GM19372 (cell line): ENCODE results near the gene RRAS2.

ENCODE experiments used
- ATAC-seq: cut with Tn5 transposase; IDR thresholded peaks from one replicate; pipeline ENCODE4 v1.9.1; 2021; ENCODE audit warnings: mild to moderate bottlenecking, low read depth, moderate library complexity; ENCODE audit not compliant: unreplicated experiment

RRAS2 gene

DNA sequence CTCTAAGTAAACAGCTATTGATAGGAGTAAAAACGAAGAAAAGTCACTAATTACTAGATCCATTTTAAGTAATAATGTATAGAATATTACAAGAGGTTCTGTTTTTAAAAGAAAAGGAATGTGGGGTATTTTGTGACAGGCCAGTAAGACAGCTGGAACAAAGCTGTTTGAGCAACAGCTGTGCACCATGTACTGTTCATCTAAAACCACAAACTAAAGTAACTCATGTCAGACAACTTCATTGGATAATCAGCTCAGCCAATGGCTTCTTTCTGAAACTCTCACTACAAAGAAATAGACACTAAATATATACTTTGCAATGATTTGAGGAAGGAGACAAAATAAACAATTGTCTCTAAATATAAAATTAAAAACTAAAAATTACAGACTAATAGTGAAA, 16.1 kb downstream of the RRAS2 start:
- peak; percentile 57 for ATAC-seq

DNA sequence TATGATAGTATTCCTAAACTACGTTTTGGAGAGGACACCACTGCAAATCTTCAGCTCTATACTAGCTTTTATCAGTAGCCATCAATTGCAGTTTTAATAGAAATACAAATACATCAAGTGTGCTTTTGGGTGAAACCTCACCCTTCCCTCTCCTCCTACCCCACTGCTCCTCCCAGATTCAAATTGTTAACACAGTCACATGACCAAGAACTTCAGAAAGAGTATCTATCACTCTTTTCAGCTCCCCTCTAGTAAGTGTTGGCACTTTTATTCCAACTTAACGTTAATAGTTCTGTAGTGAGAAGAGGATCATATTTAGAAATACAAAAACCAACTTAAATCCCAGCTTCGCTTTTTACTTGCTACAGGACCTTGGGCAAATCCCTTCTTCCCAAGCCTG, 17.0 kb downstream of the RRAS2 start:
- ATAC-seq, result no peak

DNA sequence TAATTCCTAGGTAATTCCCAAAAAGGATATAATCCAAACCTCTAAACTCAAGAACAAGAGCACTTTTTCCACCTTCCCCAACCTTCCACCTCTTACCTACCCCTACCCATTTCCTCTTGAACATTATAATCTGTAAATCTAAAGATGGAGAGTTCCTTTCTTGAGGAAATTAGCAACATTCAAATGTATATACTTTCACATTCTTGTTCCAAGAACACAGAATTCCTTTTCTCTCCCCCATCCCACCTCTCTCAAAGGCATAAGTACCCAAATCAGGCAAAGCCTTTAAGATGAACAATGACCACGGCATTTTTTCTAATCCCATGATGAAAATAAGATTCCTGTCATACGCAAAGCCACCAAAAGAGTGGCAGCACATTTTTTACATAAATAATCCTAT, 18.3 kb downstream of the RRAS2 start:
- ATAC-seq, result no peak

DNA sequence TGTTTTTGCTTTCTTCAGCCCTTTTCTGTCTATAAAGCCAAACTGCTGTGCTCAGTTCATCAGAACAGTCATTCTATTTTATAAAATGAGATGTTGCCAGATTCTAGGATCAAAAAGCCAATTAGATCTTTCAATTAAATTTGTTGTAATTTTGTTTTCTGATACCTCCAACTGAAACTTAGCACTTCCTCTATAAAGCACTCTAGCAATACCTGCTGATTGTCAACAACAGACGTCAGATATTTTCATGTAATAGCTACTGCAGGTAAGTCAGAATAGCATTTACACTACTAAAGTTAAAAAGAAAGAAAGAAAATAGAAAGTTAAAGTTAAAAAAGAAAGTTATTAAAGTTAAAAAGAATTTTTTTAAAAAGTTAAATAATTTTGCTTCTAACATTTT, 19.6 kb downstream of the RRAS2 start:
- ATAC-seq, result no peak

DNA sequence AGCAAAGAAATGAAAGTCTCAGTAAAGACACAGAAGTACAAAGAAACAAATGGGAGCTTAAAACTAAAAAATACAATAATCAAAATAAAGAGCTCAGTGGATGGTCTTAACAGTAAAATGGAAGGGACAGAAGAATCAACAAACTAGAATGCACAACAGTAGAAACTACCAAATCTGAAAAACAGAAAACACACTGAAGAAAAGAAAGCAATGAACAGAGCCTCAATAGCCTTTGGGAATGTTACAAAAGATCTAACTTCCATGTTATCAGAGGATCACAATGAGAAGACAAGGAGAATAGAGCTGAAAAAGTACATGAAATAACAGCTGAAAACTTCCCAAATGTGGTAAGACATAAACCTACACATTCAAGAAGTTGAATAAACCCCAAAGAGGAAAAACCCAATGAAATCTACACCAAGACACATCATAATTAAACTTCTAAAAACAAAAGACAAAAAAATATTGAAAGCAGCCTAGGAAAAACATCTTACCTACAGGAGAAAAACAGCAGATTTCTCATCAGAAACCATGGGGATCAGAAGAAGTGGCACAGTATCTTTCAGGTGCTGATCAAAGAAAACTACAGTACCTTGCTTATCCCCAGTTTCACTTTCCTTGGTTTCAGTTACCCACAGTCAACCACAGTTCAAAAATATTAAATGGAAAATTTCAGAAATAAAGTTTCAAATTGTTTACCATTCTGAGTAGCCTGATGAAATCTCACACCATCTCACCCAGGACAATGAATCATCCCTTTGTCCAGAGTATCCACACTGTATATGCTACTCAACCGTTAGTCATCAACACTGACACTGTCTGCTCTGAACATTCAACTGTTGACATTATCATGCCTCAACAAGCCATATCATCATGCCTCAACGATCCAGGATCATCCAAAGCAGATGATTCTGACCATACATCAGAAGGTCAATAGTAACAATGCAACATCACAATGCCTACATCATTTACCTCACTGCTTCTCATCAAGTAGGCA, 22.2 kb downstream of the RRAS2 start:
- no peak for ATAC-seq

DNA sequence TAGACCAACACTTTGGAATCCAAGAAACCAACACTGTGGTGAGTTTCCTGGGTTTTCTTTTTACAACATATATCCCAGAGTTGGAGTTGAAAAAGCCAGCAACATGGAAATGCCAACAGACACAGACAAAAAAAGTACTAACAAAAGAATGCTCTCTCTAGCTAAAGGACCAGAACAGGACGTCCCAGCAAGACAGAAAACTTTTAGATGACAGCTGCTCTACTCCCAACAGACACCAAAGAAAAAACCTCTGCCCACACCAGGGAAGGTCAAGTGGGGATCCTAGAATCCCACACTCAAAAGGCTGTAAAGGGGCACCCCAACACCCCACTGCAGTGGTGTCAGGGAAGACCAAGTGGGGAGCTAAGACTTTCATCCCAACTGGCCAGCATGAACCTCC, 23.3 kb downstream of the RRAS2 start:
- no peak for ATAC-seq

DNA sequence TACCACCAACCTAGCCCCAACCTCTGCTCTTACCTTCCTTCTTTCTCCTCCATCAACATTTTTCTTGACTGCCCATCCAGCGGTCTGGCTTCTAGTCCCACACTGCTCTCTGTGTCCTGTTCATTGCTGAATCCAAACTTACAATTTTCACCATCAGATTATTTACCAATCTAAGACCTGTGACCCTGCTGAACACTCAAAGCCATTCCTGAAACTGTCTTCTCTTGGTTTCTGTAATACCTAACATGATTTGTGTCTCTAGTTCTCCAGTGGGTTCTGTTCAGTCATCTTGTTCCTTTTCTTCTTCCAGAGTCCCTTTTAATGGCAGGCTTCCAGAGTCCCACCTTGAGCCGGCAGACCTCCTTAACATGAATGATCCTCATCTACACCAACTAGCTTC, 24.1 kb downstream of the RRAS2 start:
- no peak for ATAC-seq

DNA sequence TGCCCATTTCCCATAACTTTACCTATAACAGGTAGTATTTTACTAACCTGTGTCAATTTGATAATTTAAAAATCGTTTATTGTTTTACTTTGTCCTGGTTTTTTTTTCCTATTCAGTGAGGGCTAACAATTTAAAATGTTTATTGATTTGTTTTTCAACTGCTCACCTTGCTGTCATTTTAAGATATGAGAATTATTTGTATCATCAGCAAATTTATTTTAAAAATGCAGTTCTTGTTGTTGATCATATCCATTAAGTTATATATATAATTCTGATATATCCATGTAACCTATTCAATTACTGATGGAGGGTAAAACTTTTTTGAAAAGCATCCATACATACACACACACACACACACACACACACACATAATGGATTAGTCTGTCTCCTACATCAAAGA, 24.8 kb downstream of the RRAS2 start:
- ATAC-seq, result no peak

DNA sequence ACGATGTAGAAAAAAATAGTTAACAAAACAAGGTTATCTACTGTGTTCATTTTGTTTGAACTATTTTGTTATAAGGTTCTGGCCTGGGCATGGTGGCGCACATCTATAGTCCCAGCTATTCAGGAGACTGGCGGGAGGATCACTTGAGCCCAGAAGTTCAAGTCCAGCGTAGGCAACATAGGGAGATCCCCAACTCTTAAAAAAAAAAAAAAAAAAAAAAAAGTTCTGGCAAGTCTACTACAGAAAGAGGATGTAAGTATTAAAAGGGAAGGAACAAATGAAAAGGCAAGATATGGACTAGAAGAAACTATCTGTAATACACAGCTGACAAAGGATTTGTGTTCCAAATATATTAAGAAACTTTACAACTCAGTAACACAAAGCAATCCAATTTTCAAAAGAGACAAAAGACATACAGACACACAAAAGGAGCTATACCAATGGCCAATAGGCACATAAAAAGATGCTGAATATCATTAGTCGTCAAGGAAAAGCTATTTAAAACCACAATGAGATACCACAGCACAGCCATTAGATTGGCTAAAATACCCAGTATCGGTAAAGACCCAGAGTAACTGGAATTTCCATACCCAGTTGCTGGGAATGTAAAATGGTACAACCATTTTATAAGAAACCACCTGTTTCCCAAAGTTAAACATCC, 27.4 kb downstream of the RRAS2 start:
- ATAC-seq, result peak; percentile 44

DNA sequence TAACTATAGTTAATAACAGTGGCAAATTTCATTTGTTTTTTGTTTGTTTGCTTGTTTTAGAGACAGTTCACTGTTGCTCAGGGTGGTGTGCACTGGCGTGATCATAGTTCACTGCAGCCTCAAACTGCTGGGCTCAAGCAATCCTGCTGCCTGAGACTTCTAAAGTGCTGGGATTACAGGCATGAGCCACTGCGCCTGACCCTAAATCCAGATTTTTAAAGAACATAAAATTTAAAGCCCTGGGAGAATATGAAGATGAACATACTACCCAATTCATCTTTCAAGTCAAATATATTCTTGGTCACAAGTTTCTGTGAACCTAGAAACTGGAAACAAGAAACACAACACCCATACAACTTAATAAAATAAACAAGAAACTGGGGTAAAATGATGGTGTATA, 28.1 kb downstream of the RRAS2 start:
- ATAC-seq, result no peak

DNA sequence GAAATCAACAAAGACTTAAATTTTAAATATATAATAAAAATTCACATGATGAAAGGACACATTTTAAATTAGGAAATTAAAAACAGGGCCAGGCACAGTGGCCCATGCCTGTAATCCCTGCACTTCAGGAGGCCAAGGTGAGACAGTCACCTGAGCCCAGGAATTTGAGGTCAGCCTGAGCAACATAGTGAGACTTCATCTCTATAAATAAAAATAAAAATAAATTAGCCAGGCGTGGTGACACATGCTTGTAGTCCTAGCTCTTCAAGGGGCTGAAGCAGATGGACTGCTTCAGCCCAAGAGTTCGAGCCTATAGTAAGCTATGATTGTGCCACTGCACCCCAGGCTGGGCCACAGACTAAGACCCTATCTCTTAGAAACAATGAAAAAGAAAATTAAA, 29.3 kb downstream of the RRAS2 start:
- ATAC-seq, result no peak

DNA sequence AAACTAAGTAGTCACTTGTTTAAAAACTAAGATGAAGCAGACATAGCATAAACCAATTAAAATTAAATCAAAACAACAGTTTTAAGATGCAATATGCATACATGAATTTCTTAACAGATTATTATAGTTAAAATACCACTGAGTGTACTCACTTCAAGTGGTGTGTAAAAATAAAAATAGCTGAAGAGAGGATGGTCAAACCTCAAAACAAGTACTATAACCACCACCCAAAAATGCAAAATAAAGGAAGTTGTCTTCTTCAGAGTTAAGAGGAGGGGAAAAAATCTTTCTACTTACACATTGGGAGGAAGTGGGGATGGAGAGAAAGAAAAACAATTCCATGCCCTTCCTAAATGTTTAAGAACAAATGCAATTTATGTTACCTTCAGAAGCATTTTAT, 31.9 kb downstream of the RRAS2 start:
- no peak for ATAC-seq

DNA sequence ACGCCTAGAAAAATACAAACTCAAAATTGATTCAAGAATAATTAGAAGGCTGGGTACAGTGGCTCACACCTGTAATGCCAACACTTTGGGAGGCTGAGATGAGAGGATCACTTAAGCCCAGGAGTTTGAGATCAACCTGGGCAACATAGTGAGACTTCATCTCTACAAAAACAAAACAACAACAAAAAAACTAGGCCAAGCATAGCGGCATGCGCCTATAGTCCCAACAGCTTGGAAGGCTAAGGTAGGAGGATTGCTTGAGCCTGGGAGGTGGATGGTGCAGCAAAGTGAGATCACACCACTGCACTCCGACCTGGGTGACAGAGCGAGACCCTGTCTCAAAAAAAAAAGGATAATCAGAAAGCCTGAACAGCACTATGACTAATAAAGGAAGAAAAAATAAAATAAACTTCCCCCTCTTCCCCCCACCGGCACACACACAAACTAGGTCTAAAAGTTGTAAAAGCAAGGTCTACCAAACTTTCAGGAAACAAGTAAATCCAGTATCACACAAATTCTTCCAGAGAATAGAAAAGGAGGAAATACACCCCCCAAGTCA, 35.8 kb downstream of the RRAS2 start:
- no peak for ATAC-seq

DNA sequence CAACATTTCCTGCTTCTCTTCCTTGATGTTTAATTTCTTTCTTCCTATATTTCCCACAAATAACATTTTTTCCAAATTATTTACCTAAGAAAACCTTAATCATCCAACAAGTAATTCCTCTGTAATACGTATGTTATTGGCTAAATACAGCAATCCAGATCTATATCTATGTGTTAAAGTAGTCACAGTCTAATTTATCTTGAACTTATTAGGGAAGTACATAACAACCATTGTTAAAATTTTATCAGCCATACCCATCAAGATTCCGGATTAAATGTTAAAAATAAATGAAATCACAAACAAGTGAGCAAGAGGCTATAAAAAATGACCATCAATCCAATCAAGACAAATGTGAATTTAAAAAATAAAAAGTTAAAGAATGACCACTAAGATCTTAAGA, 36.5 kb downstream of the RRAS2 start:
- no peak for ATAC-seq

DNA sequence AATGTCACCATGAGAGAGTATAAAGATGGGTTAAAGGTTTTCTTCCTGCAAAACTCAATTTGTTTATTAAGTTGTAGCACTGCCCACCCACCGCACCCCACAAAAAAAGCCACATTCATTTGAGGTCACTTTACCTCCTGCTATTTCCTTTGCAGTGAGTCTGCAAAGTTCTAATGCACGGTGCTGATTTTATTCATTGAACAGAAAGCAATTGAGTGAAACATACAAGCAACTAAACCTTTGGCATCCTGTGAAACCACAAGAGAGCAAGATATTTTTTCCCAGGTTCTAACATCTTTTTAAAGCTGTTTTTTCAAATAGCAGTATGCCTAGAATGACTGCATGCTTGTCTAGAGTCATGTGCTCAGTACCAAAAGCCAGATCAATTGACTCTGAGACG, 39.0 kb downstream of the RRAS2 start:
- no peak for ATAC-seq

DNA sequence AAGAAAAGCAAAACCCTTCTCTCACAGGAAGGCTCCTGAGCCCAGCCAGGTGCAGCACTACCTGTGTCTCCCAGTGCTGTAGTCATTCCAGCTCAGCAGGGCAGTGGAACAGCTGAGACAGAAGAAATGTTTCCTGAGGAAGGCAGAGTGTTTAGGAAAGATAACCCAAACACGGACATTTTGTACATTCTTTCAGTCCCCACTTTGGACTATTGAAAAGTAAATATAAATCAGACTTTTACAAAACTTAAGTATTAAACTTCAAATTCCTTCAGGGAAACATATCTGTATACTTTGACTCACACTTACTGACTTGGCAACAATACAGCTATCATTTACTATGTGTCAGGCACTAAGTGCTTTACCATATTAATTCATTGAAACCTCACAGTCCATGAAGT, 40.4 kb downstream of the RRAS2 start:
- ATAC-seq, result no peak

DNA sequence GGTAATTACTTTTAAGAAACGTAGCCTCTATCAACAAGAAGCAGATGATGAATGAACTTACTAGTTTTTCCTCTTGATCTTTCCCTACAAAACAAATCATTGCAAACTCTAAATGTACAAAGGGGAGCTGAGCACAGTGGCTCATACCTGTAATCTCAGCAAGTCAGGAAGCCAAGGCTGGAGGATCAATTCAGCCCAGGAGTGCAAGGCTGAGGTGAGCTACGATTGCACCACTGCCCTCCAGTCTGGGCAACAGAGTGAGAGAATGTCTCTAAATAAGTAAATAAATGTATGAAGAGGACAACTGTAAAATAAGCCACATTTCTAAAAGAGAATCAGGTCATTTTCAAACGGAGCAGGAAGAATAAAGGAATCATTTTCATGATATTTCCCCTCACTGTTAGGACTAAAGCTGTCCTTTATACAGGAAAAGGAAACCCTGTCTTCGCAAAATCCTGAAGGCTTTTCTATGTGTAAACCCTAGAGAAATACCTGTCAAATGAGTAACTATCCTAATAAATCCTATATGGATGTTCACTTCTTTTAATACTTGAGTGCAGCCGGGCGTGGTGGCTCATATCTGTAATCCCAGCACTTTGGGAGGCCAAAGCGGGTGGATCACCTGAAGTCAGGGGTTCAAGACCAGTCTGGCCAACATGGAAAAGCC, 41.2 kb downstream of the RRAS2 start:
- no peak for ATAC-seq

DNA sequence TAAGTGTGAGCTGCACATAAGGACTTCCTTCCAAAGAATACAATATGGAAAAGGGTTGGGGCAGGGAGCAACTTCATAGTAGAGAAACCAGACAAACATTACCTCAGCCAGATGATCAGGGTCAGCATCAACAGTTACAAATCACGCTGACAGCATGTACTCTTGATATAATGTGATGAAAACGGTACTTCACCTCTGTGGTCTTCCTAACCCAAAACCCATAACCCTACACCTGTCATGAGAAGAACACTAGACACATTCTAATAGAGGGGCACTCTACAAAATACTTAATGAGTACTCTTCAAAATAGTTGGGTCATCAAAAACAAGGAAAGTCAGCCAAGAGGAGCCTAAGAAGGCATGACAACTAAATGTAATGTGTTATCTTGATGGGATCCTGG, 43.9 kb downstream of the RRAS2 start:
- ATAC-seq, result peak; percentile 37

DNA sequence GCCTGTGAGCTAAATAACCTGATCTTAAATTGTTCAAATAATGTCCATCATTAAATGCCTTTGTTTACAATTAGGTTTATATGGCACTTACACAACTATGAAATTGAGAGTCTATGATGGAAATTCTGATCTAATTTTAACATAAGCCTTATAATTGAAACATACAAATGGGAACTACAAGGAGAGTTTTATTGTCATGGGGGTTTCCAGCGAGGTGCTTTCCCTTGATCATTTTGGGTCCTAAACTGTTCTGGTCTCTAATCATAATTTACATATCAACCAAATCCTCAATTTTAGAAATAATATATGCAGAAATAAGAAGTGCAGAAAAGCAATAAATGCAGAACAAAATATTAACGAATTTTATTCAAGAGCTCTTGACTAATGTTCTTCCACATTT, 44.9 kb downstream of the RRAS2 start:
- ATAC-seq, result no peak

DNA sequence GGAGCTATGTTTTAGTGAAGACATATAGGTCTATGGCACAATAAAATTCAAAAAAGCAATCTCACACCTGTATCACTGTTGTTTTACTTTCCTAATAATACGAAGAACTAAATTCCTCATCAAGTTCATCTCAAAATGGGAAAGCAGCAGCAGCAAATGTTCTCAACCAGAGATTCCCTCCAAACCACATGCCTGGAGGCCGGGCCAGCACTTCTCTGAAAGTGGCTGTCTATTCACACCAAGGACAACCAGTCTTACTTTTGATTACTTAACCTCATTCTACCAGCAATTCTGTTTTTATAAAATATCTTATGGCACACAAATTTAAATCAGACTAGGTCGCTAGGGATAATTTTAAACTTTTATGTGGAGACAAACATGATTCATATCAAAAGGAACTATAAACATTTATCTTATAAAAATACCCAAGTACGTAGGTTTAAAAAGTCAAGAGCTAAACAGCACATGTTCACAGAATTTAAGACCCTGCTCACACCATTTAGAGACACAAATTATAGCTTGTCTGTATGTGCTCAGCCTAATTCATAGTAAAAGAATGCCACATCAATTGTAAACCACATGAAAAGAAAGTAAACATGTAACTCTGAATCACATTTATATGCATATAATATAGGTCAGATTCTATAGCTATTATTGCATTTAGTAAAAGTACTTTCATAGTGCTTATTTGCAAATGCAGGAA, 46.1 kb downstream of the RRAS2 start:
- ATAC-seq, result no peak
